Common myeloid progenitor, CD34-positive (primary cell): ENCODE data around the gene ATF4.

Experiments
- CTCF ChIA-PET: fragments of 350-600 bp; sonication (Branson Sonifier 250); formaldehyde crosslinking; loops from one replicate; lab custom pipeline; 2021; ENCODE audit warnings: antibody characterized with exemption; lab: Charles Lee
- POLR2A ChIA-PET: fragments of 350-600 bp; sonication (Branson Sonifier 250); formaldehyde crosslinking; loops from one replicate; lab custom pipeline; 2021; ENCODE audit warnings: antibody characterized with exemption; lab: Charles Lee
- DNase-seq, 3 donors: peaks; one replicate each; pipeline versions ENCODE4 v3.0.0 to v3.0.0-alpha.2; 2013
- H3K27ac ChIP-seq, 2 experiments: 1 replicate in 1 of 2; 2 replicates in 1 of 2; pipeline ENCODE4 v1.7.0; 2013; ENCODE audit warnings: inconsistent platforms in 2 of 2, low read length in 2 of 2, mild to moderate bottlenecking in 2 of 2, low read depth in 1 of 2, moderate library complexity in 1 of 2; ENCODE audit not compliant: severe bottlenecking in 2 of 2, insufficient read depth in 1 of 2, poor library complexity in 1 of 2
- H3K27me3 ChIP-seq, 5 experiments: replicated peaks in 2 of 5; 1 replicate in 3 of 5; 2 replicates in 2 of 5; pipeline versions ENCODE4 v1.6.1 to v1.7.0; 2013; ENCODE audit warnings: low read length in 4 of 5, mild to moderate bottlenecking in 2 of 5, moderate library complexity in 2 of 5, inconsistent platforms in 1 of 5; ENCODE audit not compliant: insufficient read depth in 5 of 5, control insufficient read depth in 4 of 5
- H3K36me3 ChIP-seq, 4 experiments: 1 replicate in 2 of 4; 2 replicates in 2 of 4; pipeline versions ENCODE4 v1.6.1 to v1.7.0; 2013; ENCODE audit warnings: low read length in 3 of 4, control low read depth in 1 of 4, mild to moderate bottlenecking in 1 of 4; ENCODE audit not compliant: control insufficient read depth in 4 of 4, insufficient read depth in 4 of 4
- H3K4me1 ChIP-seq, 4 experiments: 1 replicate in 3 of 4; 2 replicates in 1 of 4; pipeline versions ENCODE4 v1.6.1 to v1.7.1; 2013; ENCODE audit warnings: low read length in 3 of 4, mild to moderate bottlenecking in 3 of 4, control low read depth in 1 of 4, inconsistent platforms in 1 of 4, moderate library complexity in 1 of 4; ENCODE audit not compliant: control insufficient read depth in 4 of 4, insufficient read depth in 4 of 4; ENCODE audit errors: control extremely low read depth in 1 of 4
- H3K4me3 ChIP-seq, 7 experiments: 1 replicate in 4 of 7; 2 replicates in 3 of 7; pipeline versions ENCODE4 v1.5.1 to v1.7.0; 2013; ENCODE audit warnings: mild to moderate bottlenecking in 7 of 7, low read length in 6 of 7, moderate library complexity in 6 of 7, inconsistent platforms in 2 of 7, low read depth in 2 of 7, control low read depth in 1 of 7; ENCODE audit not compliant: insufficient read depth in 4 of 7, control insufficient read depth in 1 of 7; ENCODE audit errors: extremely low read depth in 1 of 7
- H3K9me3 ChIP-seq, 5 experiments: 1 replicate in 4 of 5; 2 replicates in 1 of 5; pipeline versions ENCODE4 v1.6.1 to v1.7.1; 2013; ENCODE audit warnings: low read length in 4 of 5, mild to moderate bottlenecking in 2 of 5, inconsistent platforms in 1 of 5, low read depth in 1 of 5, moderate library complexity in 1 of 5; ENCODE audit not compliant: control insufficient read depth in 4 of 5, insufficient read depth in 2 of 5; ENCODE audit errors: control extremely low read depth in 1 of 5
- WGBS: methylation state at CpG from one replicate; pipeline ENCODE4 v1.1.5; 2013; ENCODE audit not compliant: insufficient coverage; 5-methylcytosine and 5-hydroxymethylcytosine counted together

The ATF4 gene

DNA sequence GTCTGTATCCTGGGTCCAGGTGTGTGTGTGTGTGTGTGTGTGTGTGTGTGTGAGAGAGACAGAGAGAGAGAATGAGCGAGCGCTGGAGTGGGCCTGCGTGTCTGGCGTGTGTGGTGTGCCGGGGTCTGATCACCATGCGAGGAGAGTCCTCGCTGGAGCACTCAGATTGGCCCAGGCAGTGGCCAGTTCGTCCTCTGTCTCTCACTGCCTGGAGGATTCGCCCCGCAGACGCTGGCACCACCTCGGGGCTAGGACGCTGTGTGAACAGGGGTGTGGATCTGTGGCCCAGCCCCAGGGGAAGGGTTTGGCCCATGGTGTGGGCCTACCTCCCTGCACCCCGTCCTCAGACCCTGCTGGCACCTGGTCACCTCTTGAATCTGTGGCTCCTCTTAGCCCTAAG lies 38.6 kb downstream of the ATF4 start:
- peaks cover 0 to 7% (median 2%) of the 10 kb centered on the region in 4 experiments for H3K4me1 ChIP-seq
- H3K27me3 ChIP-seq: peaks cover 2 to 83% (median 39%) of the 10 kb centered on the region in 5 experiments
- no peak for DNase-seq
- ChIA-PET CTCF (interaction anchor here (0.9 to 2.1 kb wide), 3 partner anchors 24 to 474 kb away, joined by 3 to 6 read pairs (median 3); no protein-coding TSS in a partner anchor), POLR2A (interaction anchor here (0.6 kb wide), 1 partner anchor 16 kb away, joined by 3 read pairs; no protein-coding TSS in a partner anchor)
- H3K27ac ChIP-seq: no peak overlapping the region
- WGBS: 92% methylated on average over 13 of the region's 14 CpGs
- no peaks in the 10 kb centered on the region for H3K36me3 ChIP-seq
- H3K4me3 ChIP-seq: no peak overlapping the region
- no peaks in the 10 kb centered on the region for H3K9me3 ChIP-seq

DNA sequence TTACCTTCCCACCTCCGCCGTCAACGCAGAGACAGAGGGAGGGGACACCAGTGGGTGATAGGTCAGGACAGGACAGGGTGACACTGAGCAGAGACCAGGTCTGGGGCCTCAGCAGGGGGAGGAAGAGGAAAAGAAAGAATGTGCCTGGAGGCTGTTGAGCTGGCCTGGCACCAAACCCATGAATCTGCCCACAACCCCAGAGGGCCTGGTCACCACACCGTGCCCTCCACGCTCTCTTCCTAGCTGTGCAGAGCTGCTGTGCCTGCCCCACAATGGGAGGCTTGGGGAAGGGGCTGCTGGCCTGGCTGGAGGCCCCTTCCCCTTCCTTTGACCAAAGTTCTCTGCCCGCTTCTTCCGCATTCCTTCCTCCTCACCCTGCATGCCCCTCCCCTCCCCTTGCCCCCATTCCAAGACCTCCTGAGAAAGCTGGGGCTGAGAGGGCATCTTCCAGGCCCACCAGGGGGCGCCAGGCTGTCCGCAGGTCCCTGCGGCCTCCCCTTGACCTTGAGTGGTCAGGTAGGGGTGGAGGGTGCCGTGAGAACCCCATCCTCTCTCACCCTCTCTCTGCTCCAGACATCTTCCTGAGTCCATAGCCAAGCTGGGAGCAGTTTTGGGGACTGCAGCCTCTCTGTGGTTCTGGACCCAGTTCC lies 39.2 kb downstream of the ATF4 start:
- no peaks in the 10 kb centered on the region for H3K9me3 ChIP-seq
- H3K4me3 ChIP-seq: no peak overlapping the region
- WGBS: 58% methylated on average over 4 of the region's 11 CpGs
- H3K27me3 ChIP-seq: peaks cover 2 to 77% (median 38%) of the 10 kb centered on the region in 5 experiments
- ChIA-PET POLR2A (interaction anchor here (0.6 kb wide), 1 partner anchor 17 kb away, joined by 3 read pairs; no protein-coding TSS in a partner anchor), CTCF (interaction anchor here (0.6 to 2.1 kb wide), 4 partner anchors 25 to 733 kb away, joined by 3 to 6 read pairs (median 3); no protein-coding TSS in a partner anchor)
- H3K36me3 ChIP-seq: no peaks in the 10 kb centered on the region
- DNase-seq: no peak
- no peak overlapping the region for H3K27ac ChIP-seq
- H3K4me1 ChIP-seq: peaks cover 0 to 7% (median 2%) of the 10 kb centered on the region in 4 experiments

- Histone ChIP-seq H3K36me3 (no peaks in the 10 kb centered on the region), H3K27ac (no peak overlapping the region), H3K27me3 (peaks cover 2 to 74% (median 38%) of the 10 kb centered on the region in 5 experiments), H3K4me1 (peaks cover 0 to 7% (median 2%) of the 10 kb centered on the region in 4 experiments), H3K9me3 (no peaks in the 10 kb centered on the region), H3K4me3 (no peak overlapping the region)
- ChIA-PET CTCF (interaction anchor here (0.6 to 2.1 kb wide), 2 partner anchors 465 to 732 kb away, joined by 3 to 6 read pairs; no protein-coding TSS in a partner anchor), POLR2A (no interaction called here)
- DNase-seq: no peak
- 67% methylated on average over 6 of the region's 6 CpGs for WGBS
Observed at GRCh38 chr22:39560127-39560526, 39.8 kb downstream of the ATF4 start.

DNA sequence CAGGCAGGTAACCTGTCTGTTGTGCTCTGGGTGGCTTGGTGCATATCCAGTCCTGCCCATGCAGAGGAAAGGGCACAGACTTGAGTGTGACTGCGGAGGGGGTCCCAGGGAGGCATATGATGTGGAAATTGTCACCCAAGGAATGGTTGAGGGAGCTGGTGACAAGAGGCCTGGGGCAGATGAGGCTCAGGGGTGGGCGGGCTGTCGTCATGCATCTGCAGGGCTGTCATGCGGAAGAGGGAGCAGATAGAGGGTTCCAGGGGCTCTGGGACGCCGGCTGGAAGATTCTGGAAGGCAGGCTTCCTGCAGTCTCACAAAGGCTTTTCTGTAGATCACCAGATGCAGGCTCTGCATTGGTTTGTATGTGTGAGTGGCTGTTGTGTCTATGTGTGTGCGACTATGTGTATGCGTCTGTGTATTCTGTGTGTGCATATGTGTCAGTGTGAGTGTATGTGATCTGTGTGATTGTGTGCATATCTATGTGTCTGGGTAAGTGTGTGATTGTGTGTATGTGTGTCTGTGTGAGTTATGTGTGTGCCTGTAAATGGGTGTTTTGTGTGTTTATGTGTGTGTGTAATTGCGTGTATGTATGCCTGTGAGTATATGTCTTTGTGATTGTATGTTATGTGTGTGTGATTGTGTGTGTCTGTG lies 42.6 kb downstream of the ATF4 start:
- H3K36me3 ChIP-seq: no peaks in the 10 kb centered on the region
- H3K4me1 ChIP-seq: peaks cover 0 to 14% (median 9%) of the 10 kb centered on the region in 4 experiments
- 82% methylated on average over 9 of the region's 9 CpGs for WGBS
- H3K27ac ChIP-seq: no peak overlapping the region
- CTCF ChIA-PET: interaction anchor here (0.6 to 1.6 kb wide), 3 partner anchors 11 to 461 kb away, joined by 3 to 4 read pairs (median 3); no protein-coding TSS in a partner anchor
- DNase-seq: peak in 1 of 3 donors; percentile 20
- no peak overlapping the region for H3K4me3 ChIP-seq
- POLR2A ChIA-PET: no interaction called here
- H3K27me3 ChIP-seq: peaks cover 0 to 48% (median 26%) of the 10 kb centered on the region in 5 experiments
- peaks cover 0 to 3% (median 0%) of the 10 kb centered on the region in 5 experiments for H3K9me3 ChIP-seq

DNA sequence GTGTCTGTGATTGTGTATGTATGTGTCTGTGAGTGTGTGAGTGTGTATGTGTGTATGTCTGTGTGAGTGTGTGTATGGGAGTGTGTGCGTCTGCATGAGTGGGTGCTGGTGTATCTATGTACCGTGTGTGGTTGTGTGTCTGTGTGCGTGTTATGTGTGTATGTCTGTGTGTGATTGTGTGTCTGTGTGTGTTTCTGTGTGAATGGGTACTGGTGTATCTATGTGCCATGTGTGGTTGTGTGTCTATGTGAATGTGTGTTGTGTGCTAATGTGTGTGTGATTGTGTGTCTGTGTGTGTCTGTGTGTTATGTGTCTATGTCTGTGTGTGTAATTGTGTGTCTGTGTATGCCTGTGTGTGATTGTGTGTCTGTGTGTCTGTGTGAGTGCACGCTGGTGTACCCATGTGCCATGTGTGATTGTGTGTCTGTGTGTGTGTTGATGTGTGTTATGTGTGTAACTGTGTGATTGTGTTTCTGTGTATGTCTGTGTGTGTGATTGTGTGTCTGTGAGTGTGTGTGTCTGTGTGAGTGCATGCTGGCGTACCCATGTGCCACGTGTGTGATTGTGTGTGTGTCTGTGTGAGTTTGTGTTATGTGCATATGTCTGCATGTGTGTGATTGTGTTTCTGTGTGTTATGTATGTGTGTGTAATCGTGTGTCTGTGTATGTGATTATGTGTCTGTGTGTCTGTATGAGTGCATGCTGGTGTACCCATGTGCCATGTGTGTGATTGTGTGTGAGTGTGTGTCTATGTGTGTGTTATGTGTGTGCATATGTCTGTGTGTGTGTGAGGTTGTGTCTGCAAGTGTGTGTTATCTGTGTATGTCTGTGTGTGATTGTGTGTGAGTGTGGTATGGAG lies 43.4 kb downstream of the ATF4 start:
- ChIA-PET CTCF (no interaction called here), POLR2A (no interaction called here)
- no peaks in the 10 kb centered on the region for H3K36me3 ChIP-seq
- H3K27me3 ChIP-seq: peaks cover 0 to 40% (median 23%) of the 10 kb centered on the region in 5 experiments
- no peak overlapping the region for H3K27ac ChIP-seq
- 95% methylated on average over 7 of the region's 7 CpGs for WGBS
- peaks cover 0 to 3% (median 0%) of the 10 kb centered on the region in 5 experiments for H3K9me3 ChIP-seq
- no peak overlapping the region for H3K4me3 ChIP-seq
- DNase-seq: peak in 1 of 3 donors; percentile 43
- H3K4me1 ChIP-seq: peaks cover 0 to 9% (median 7%) of the 10 kb centered on the region in 4 experiments

- ChIA-PET CTCF (no interaction called here), POLR2A (no interaction called here)
- Histone ChIP-seq H3K4me1 (peaks cover 0 to 9% (median 7%) of the 10 kb centered on the region in 4 experiments), H3K4me3 (no peak overlapping the region), H3K27me3 (peaks cover 0 to 23% (median 12%) of the 10 kb centered on the region in 5 experiments), H3K27ac (no peak overlapping the region), H3K36me3 (no peaks in the 10 kb centered on the region), H3K9me3 (peaks cover 0 to 3% (median 0%) of the 10 kb centered on the region in 5 experiments)
- 94% methylated on average over 5 of the region's 5 CpGs for WGBS
- no peak for DNase-seq
Observed at GRCh38 chr22:39565414-39565944, 45.1 kb downstream of the ATF4 start.
